Measurements from ENCODE around the gene MMP17. TPM values are rescaled to one million over a fixed set of nuclear protein-coding genes. Genes with fewer than 3 reads are reported as not detected.

MMP17 gene
- total and polyA plus RNA-seq, 4 donors = 1.0 to 5.4 (median 3.6) TPM

GRCh38 chr12:131836714-131837397, 8.7 kb downstream of the MMP17 start:
- Histone ChIP-seq H3K4me1 (ENCODE audit: control insufficient read depth in 1 of 2, insufficient read depth in 2 of 2, low read length in 2 of 2) (no peaks in the 10 kb centered on the region), H3K36me3 (ENCODE audit: control insufficient read depth in 1 of 2, insufficient read depth in 2 of 2, low read length in 1 of 2) (no peaks in the 10 kb centered on the region), H3K27me3 (ENCODE audit: control insufficient read depth in 1 of 2, insufficient read depth in 2 of 2, low read length in 1 of 2) (no peaks in the 10 kb centered on the region), H3K27ac (ENCODE audit: low read depth in 1 of 2, low read length in 2 of 2) (no peak overlapping the region), H3K4me3 (ENCODE audit: low read length in 2 of 2) (no peak overlapping the region), H3K9me3 (ENCODE audit: control insufficient read depth, low read length) (no peaks in the 10 kb centered on the region)
- WGBS, 2 donors = 61 to 70% methylated on average over 13 of the region's 13 CpGs
- peak in 1 of 2 donors; percentile 66 for DNase-seq
- intact Hi-C loops (cut with DNase I) = no loop called here
- ATAC-seq (ENCODE audit: low FRiP score) = no peak

GRCh38 chr12:131840643-131841416, 12.6 kb downstream of the MMP17 start:
- H3K4me3 ChIP-seq (ENCODE audit: low read length in 2 of 2) = no peak overlapping the region
- no peaks in the 10 kb centered on the region for H3K27me3 ChIP-seq (ENCODE audit: control insufficient read depth in 1 of 2, insufficient read depth in 2 of 2, low read length in 1 of 2)
- H3K27ac ChIP-seq (ENCODE audit: low read depth in 1 of 2, low read length in 2 of 2) = no peak overlapping the region
- H3K36me3 ChIP-seq (ENCODE audit: control insufficient read depth in 1 of 2, insufficient read depth in 2 of 2, low read length in 1 of 2) = no peaks in the 10 kb centered on the region
- intact Hi-C loops (cut with DNase I) = no loop called here
- no peaks in the 10 kb centered on the region for H3K9me3 ChIP-seq (ENCODE audit: control insufficient read depth, low read length)
- ATAC-seq (ENCODE audit: low FRiP score) (no peak), DNase-seq (no peak)
- no peaks in the 10 kb centered on the region for H3K4me1 ChIP-seq (ENCODE audit: control insufficient read depth in 1 of 2, insufficient read depth in 2 of 2, low read length in 2 of 2)
- 91 to 92% methylated on average over 46 of the region's 46 CpGs for WGBS, 2 donors

- Histone ChIP-seq H3K27ac (ENCODE audit: low read depth in 1 of 2, low read length in 2 of 2) (no peak overlapping the region), H3K36me3 (ENCODE audit: control insufficient read depth in 1 of 2, insufficient read depth in 2 of 2, low read length in 1 of 2) (no peaks in the 10 kb centered on the region), H3K4me1 (ENCODE audit: control insufficient read depth in 1 of 2, insufficient read depth in 2 of 2, low read length in 2 of 2) (no peaks in the 10 kb centered on the region), H3K27me3 (ENCODE audit: control insufficient read depth in 1 of 2, insufficient read depth in 2 of 2, low read length in 1 of 2) (no peaks in the 10 kb centered on the region), H3K9me3 (ENCODE audit: control insufficient read depth, low read length) (no peaks in the 10 kb centered on the region), H3K4me3 (ENCODE audit: low read length in 2 of 2) (no peak overlapping the region)
- ATAC-seq (ENCODE audit: low FRiP score) = no peak
- DNase-seq = no peak
- intact Hi-C loops (cut with DNase I) = no loop called here
- 91 to 95% methylated on average over 22 of the region's 22 CpGs for WGBS, 2 donors
Observed at GRCh38 chr12:131841547-131841946, 13.4 kb downstream of the MMP17 start.

GRCh38 chr12:131842169-131842568, 14.0 kb downstream of the MMP17 start:
- ATAC-seq (ENCODE audit: low FRiP score) = no peak
- 86 to 88% methylated on average over 15 of the region's 15 CpGs for WGBS, 2 donors
- intact Hi-C loops (cut with DNase I) = no loop called here
- Histone ChIP-seq H3K4me1 (ENCODE audit: control insufficient read depth in 1 of 2, insufficient read depth in 2 of 2, low read length in 2 of 2) (no peaks in the 10 kb centered on the region), H3K4me3 (ENCODE audit: low read length in 2 of 2) (no peak overlapping the region), H3K9me3 (ENCODE audit: control insufficient read depth, low read length) (no peaks in the 10 kb centered on the region), H3K27ac (ENCODE audit: low read depth in 1 of 2, low read length in 2 of 2) (no peak overlapping the region), H3K36me3 (ENCODE audit: control insufficient read depth in 1 of 2, insufficient read depth in 2 of 2, low read length in 1 of 2) (no peaks in the 10 kb centered on the region), H3K27me3 (ENCODE audit: control insufficient read depth in 1 of 2, insufficient read depth in 2 of 2, low read length in 1 of 2) (no peaks in the 10 kb centered on the region)
- no peak for DNase-seq

- ATAC-seq (ENCODE audit: low FRiP score) = no peak
- Histone ChIP-seq H3K9me3 (ENCODE audit: control insufficient read depth, low read length) (no peaks in the 10 kb centered on the region), H3K27ac (ENCODE audit: low read depth in 1 of 2, low read length in 2 of 2) (no peak overlapping the region), H3K4me3 (ENCODE audit: low read length in 2 of 2) (no peak overlapping the region), H3K4me1 (ENCODE audit: control insufficient read depth in 1 of 2, insufficient read depth in 2 of 2, low read length in 2 of 2) (no peaks in the 10 kb centered on the region), H3K36me3 (ENCODE audit: control insufficient read depth in 1 of 2, insufficient read depth in 2 of 2, low read length in 1 of 2) (no peaks in the 10 kb centered on the region), H3K27me3 (ENCODE audit: control insufficient read depth in 1 of 2, insufficient read depth in 2 of 2, low read length in 1 of 2) (no peaks in the 10 kb centered on the region)
- DNase-seq = no peak
- intact Hi-C loops (cut with DNase I) = no loop called here
- WGBS, 2 donors = 85 to 90% methylated on average over 16 of the region's 16 CpGs
Observed at GRCh38 chr12:131843527-131843926, 15.3 kb downstream of the MMP17 start.

GRCh38 chr12:131844140-131844539, 15.9 kb downstream of the MMP17 start:
- WGBS, 2 donors = 85 to 92% methylated on average over 11 of the region's 11 CpGs
- H3K27ac ChIP-seq (ENCODE audit: low read depth in 1 of 2, low read length in 2 of 2) = no peak overlapping the region
- no peak for DNase-seq

GRCh38 chr12:131844656-131845055, 16.5 kb downstream of the MMP17 start:
- ATAC-seq (ENCODE audit: low FRiP score) = no peak

More at GRCh38 chr12:131844140-131844539, 15.9 kb downstream of the MMP17 start:
- Histone ChIP-seq H3K36me3 (ENCODE audit: control insufficient read depth in 1 of 2, insufficient read depth in 2 of 2, low read length in 1 of 2) (no peaks in the 10 kb centered on the region), H3K9me3 (ENCODE audit: control insufficient read depth, low read length) (no peaks in the 10 kb centered on the region), H3K4me3 (ENCODE audit: low read length in 2 of 2) (no peak overlapping the region), H3K27me3 (ENCODE audit: control insufficient read depth in 1 of 2, insufficient read depth in 2 of 2, low read length in 1 of 2) (no peaks in the 10 kb centered on the region), H3K4me1 (ENCODE audit: control insufficient read depth in 1 of 2, insufficient read depth in 2 of 2, low read length in 2 of 2) (no peaks in the 10 kb centered on the region)
- no peak for ATAC-seq (ENCODE audit: low FRiP score)
- intact Hi-C loops (cut with DNase I) = no loop called here

GRCh38 chr12:131845121-131845520, 16.9 kb downstream of the MMP17 start:
- no peaks in the 10 kb centered on the region for H3K27me3 ChIP-seq (ENCODE audit: control insufficient read depth in 1 of 2, insufficient read depth in 2 of 2, low read length in 1 of 2)
- H3K27ac ChIP-seq (ENCODE audit: low read depth in 1 of 2, low read length in 2 of 2) = no peak overlapping the region
- intact Hi-C loops (cut with DNase I) = no loop called here
- H3K9me3 ChIP-seq (ENCODE audit: control insufficient read depth, low read length) = no peaks in the 10 kb centered on the region
- no peak for ATAC-seq (ENCODE audit: low FRiP score)
- 92 to 93% methylated on average over 28 to 29 of the region's 29 CpGs for WGBS, 2 donors
- no peaks in the 10 kb centered on the region for H3K4me1 ChIP-seq (ENCODE audit: control insufficient read depth in 1 of 2, insufficient read depth in 2 of 2, low read length in 2 of 2)
- no peak overlapping the region for H3K4me3 ChIP-seq (ENCODE audit: low read length in 2 of 2)
- DNase-seq = no peak
- H3K36me3 ChIP-seq (ENCODE audit: control insufficient read depth in 1 of 2, insufficient read depth in 2 of 2, low read length in 1 of 2) = no peaks in the 10 kb centered on the region

More at GRCh38 chr12:131844656-131845055, 16.5 kb downstream of the MMP17 start:
- Histone ChIP-seq H3K9me3 (ENCODE audit: control insufficient read depth, low read length) (no peaks in the 10 kb centered on the region), H3K4me3 (ENCODE audit: low read length in 2 of 2) (no peak overlapping the region), H3K27me3 (ENCODE audit: control insufficient read depth in 1 of 2, insufficient read depth in 2 of 2, low read length in 1 of 2) (no peaks in the 10 kb centered on the region), H3K4me1 (ENCODE audit: control insufficient read depth in 1 of 2, insufficient read depth in 2 of 2, low read length in 2 of 2) (no peaks in the 10 kb centered on the region), H3K27ac (ENCODE audit: low read depth in 1 of 2, low read length in 2 of 2) (no peak overlapping the region), H3K36me3 (ENCODE audit: control insufficient read depth in 1 of 2, insufficient read depth in 2 of 2, low read length in 1 of 2) (no peaks in the 10 kb centered on the region)
- WGBS, 2 donors = 90 to 93% methylated on average over 25 of the region's 25 CpGs
- no peak for DNase-seq
- intact Hi-C loops (cut with DNase I) = no loop called here

GRCh38 chr12:131847456-131847855, 19.3 kb downstream of the MMP17 start:
- no peaks in the 10 kb centered on the region for H3K4me1 ChIP-seq (ENCODE audit: control insufficient read depth in 1 of 2, insufficient read depth in 2 of 2, low read length in 2 of 2)
- DNase-seq = no peak
- no peak overlapping the region for H3K27ac ChIP-seq (ENCODE audit: low read depth in 1 of 2, low read length in 2 of 2)
- H3K27me3 ChIP-seq (ENCODE audit: control insufficient read depth in 1 of 2, insufficient read depth in 2 of 2, low read length in 1 of 2) = no peaks in the 10 kb centered on the region
- intact Hi-C loops (cut with DNase I) = no loop called here
- no peaks in the 10 kb centered on the region for H3K9me3 ChIP-seq (ENCODE audit: control insufficient read depth, low read length)
- H3K36me3 ChIP-seq (ENCODE audit: control insufficient read depth in 1 of 2, insufficient read depth in 2 of 2, low read length in 1 of 2) = no peaks in the 10 kb centered on the region
- no peak overlapping the region for H3K4me3 ChIP-seq (ENCODE audit: low read length in 2 of 2)
- WGBS, 2 donors = 81 to 91% methylated on average over 10 of the region's 10 CpGs
- ATAC-seq (ENCODE audit: low FRiP score) = no peak
